Neural cell (in vitro differentiated cells): Measurements from ENCODE around the gene VPS35L. TPM values are rescaled to one million over a fixed set of nuclear protein-coding genes. Genes with fewer than 3 reads are reported as not detected.

Source experiments
- H2AFZ ChIP-seq: fragments of 200-600, 300-800 bp; sonication (generic), shearing (Covaris generic); 2 replicates; pipeline ENCODE4 v1.6.0; 2014; ENCODE audit warnings: low read depth, mild to moderate bottlenecking, antibody characterized with exemption, low read length, moderate library complexity
- H3F3A ChIP-seq: fragments of 200-600 bp; shearing (Covaris generic); 2 replicates; pipeline ENCODE4 v1.6.1; 2016; ENCODE audit warnings: mild to moderate bottlenecking, moderate library complexity, mixed read lengths, antibody characterized with exemption, low read length; ENCODE audit not compliant: insufficient read depth, poor library complexity, severe bottlenecking
- H3K27ac ChIP-seq: fragments of 200-600, 300-800 bp; sonication (generic), shearing (Covaris generic); 2 replicates; pipeline ENCODE4 v1.5.1; 2014; ENCODE audit warnings: mild to moderate bottlenecking, low read length, moderate library complexity
- H3K27me3 ChIP-seq: fragments of 300-800, 200-600 bp; sonication (generic), shearing (Covaris generic); 2 replicates; pipeline ENCODE4 v1.6.0; 2014; ENCODE audit warnings: mild to moderate bottlenecking, low read depth, low read length, moderate library complexity; ENCODE audit not compliant: insufficient read depth
- H3K36me3 ChIP-seq: fragments of 300-800, 200-600 bp; sonication (generic), shearing (Covaris generic); 2 replicates; pipeline ENCODE4 v1.5.1; 2014; ENCODE audit warnings: mild to moderate bottlenecking, antibody characterized with exemption, low read length, moderate library complexity; ENCODE audit not compliant: insufficient read depth
- H3K4me2 ChIP-seq: fragments of 300-800, 200-600 bp; sonication (generic), shearing (Covaris generic); 2 replicates; pipeline ENCODE4 v1.6.0; 2014; ENCODE audit warnings: mild to moderate bottlenecking, low read length
- H3K4me3 ChIP-seq: fragments of 300-800, 200-600 bp; sonication (generic), shearing (Covaris generic); 2 replicates; pipeline ENCODE4 v1.5.1; 2014; ENCODE audit warnings: mild to moderate bottlenecking, low read length, moderate library complexity
- H3K79me2 ChIP-seq: fragments of 200-600 bp; shearing (Covaris generic); replicated peaks from 2 replicates; pipeline ENCODE4 v1.6.0; 2014; ENCODE audit warnings: mild to moderate bottlenecking, low read length, moderate library complexity; ENCODE audit not compliant: insufficient read depth
- H3K9ac ChIP-seq: fragments of 300-800, 200-600 bp; sonication (generic), shearing (Covaris generic); 2 replicates; pipeline ENCODE4 v1.6.1; 2016; ENCODE audit warnings: mild to moderate bottlenecking, low read length, mixed read lengths
- H3K9me2 ChIP-seq: fragments of 200-600 bp; shearing (Covaris generic); 2 replicates; pipeline ENCODE4 v1.6.1; 2016; ENCODE audit warnings: mild to moderate bottlenecking, low read length, mixed read lengths; ENCODE audit not compliant: insufficient read depth
- H3K9me3 ChIP-seq: fragments of 200-600, 300-800 bp; sonication (generic), shearing (Covaris generic); 2 replicates; pipeline ENCODE4 v1.6.1; 2016; ENCODE audit warnings: mild to moderate bottlenecking, mixed run types, low read length, moderate library complexity, mixed read lengths
- H4K20me1 ChIP-seq: fragments of 200-600 bp; shearing (Covaris generic); 2 replicates; pipeline ENCODE4 v1.6.1; 2016; ENCODE audit warnings: mild to moderate bottlenecking, mixed run types; ENCODE audit not compliant: insufficient read depth
- CTCF ChIP-seq: fragments of 450-650 bp; IDR thresholded peaks from 2 replicates; pipeline ENCODE4 v1.5.1; 2014; ENCODE audit warnings: antibody characterized with exemption, mild to moderate bottlenecking, moderate library complexity; ENCODE audit not compliant: poor library complexity, severe bottlenecking
- EP300 ChIP-seq: fragments of 450-650 bp; conservative IDR thresholded peaks from 2 replicates; pipeline ENCODE4 v1.6.1; 2014; ENCODE audit warnings: antibody characterized with exemption, mild to moderate bottlenecking, moderate library complexity; ENCODE audit not compliant: poor library complexity, severe bottlenecking
- EZH2 ChIP-seq: fragments of 200-600, 300-800 bp; shearing (Covaris generic), sonication (generic); IDR thresholded peaks from 2 replicates; pipeline ENCODE4 v1.6.1; 2014; ENCODE audit warnings: antibody characterized with exemption, low read length, borderline replicate concordance, mild to moderate bottlenecking; ENCODE audit not compliant: insufficient read depth, poor library complexity, severe bottlenecking
- MXI1 ChIP-seq: fragments of 450-650 bp; conservative IDR thresholded peaks from 2 replicates; pipeline ENCODE4 v1.6.1; 2014; ENCODE audit warnings: antibody characterized with exemption, mild to moderate bottlenecking; ENCODE audit not compliant: poor library complexity, severe bottlenecking
- POLR2AphosphoS5 ChIP-seq: IDR thresholded peaks from 2 replicates; pipeline ENCODE4 v1.6.1; 2012
- RAD21 ChIP-seq: fragments of 450-650 bp; conservative IDR thresholded peaks from 2 replicates; pipeline ENCODE4 v1.6.1; 2014; ENCODE audit warnings: antibody characterized with exemption, mild to moderate bottlenecking, moderate library complexity
- REST ChIP-seq: IDR thresholded peaks from 2 replicates; pipeline ENCODE4 v1.6.1; 2012; ENCODE audit warnings: borderline replicate concordance
- SMC3 ChIP-seq: fragments of 450-650 bp; conservative IDR thresholded peaks from 2 replicates; pipeline ENCODE4 v1.6.1; 2014; ENCODE audit warnings: antibody characterized with exemption, mild to moderate bottlenecking, moderate library complexity; ENCODE audit not compliant: poor library complexity
- TAF1 ChIP-seq: IDR thresholded peaks from 2 replicates; pipeline ENCODE4 v1.6.1; 2012; ENCODE audit warnings: low read depth
- polyA plus RNA-seq: library from polyadenylated mRNA; depleted of rRNA; stranded (reverse); fragments of >200 nt; gene quantifications from 2 replicates; pipeline ENCODE4 v1.2.3, GENCODE V29; 2014

Gene VPS35L
- polyA plus RNA-seq, 1 donor from 2014 or later: 29.8 TPM

- Histone ChIP-seq H3K36me3 (peaks cover 20% of the 10 kb centered on the region), H3K27ac (no peak overlapping the region), H3K27me3 (no peaks in the 10 kb centered on the region), H3K4me2 (no peak overlapping the region), H3K4me3 (no peak overlapping the region), H3K79me2 (no peaks in the 10 kb centered on the region), H3F3A (no peaks in the 10 kb centered on the region), H3K9me2 (no peaks in the 10 kb centered on the region), H3K9me3 (no peaks in the 10 kb centered on the region), H3K9ac (no peak overlapping the region), H2AFZ (no peak overlapping the region), H4K20me1 (no peaks in the 10 kb centered on the region)
- no peak for TF ChIP-seq SMC3
- TF ChIP-seq EP300: no peak
- no peak for TF ChIP-seq CTCF
- TF ChIP-seq POLR2AphosphoS5: no peak
- TF ChIP-seq EZH2: no peak
- TF ChIP-seq MXI1: no peak
- no peak for TF ChIP-seq RAD21
- no peak for TF ChIP-seq REST
- no peak for TF ChIP-seq TAF1
Observed at GRCh38 chr16:19683453-19684236, 128.1 kb downstream of the VPS35L start.

- no peaks in the 10 kb centered on the region for H4K20me1 ChIP-seq
- no peaks in the 10 kb centered on the region for H3K9me3 ChIP-seq
- H3K27me3 ChIP-seq: no peaks in the 10 kb centered on the region
- no peak overlapping the region for H3K27ac ChIP-seq
- H3K9me2 ChIP-seq: no peaks in the 10 kb centered on the region
- peaks cover 20% of the 10 kb centered on the region for H3K36me3 ChIP-seq
- no peaks in the 10 kb centered on the region for H3F3A ChIP-seq
- H3K9ac ChIP-seq: no peak overlapping the region
- H3K4me2 ChIP-seq: no peak overlapping the region
- no peak for TF ChIP-seq EZH2
- no peak for TF ChIP-seq EP300
- TF ChIP-seq MXI1: no peak
- H3K4me3 ChIP-seq: no peak overlapping the region
- no peak overlapping the region for H2AFZ ChIP-seq
- no peaks in the 10 kb centered on the region for H3K79me2 ChIP-seq
Observed at GRCh38 chr16:19685176-19685575, 129.7 kb downstream of the VPS35L start.
